Smooth muscle cell (in vitro differentiated cells): Measurements from ENCODE around the gene CLUH. TPM values are rescaled to one million over a fixed set of nuclear protein-coding genes. Genes with fewer than 3 reads are reported as not detected.

Experiments used
- DNase-seq: peaks from one replicate; lab custom pipeline; 2025; ENCODE audit not compliant: unreplicated experiment; lab: John Stamatoyannopoulos, UW
- H2AFZ ChIP-seq: fragments of 200-600 bp; sonication (generic); 2 replicates; pipeline ENCODE4 v1.6.0; 2016; ENCODE audit warnings: antibody characterized with exemption, low read depth, mild to moderate bottlenecking
- H3F3A ChIP-seq: fragments of 200-600 bp; sonication (generic); 2 replicates; pipeline ENCODE4 v1.6.0; 2017; ENCODE audit warnings: antibody characterized with exemption, low read depth
- H3K27ac ChIP-seq: fragments of 200-600 bp; sonication (generic); 2 replicates; pipeline ENCODE4 v1.5.1; 2016; ENCODE audit warnings: low read depth, mild to moderate bottlenecking
- H3K27me3 ChIP-seq: fragments of 200-600 bp; sonication (generic); 2 replicates; pipeline ENCODE4 v1.6.1; 2016; ENCODE audit warnings: low read depth, mild to moderate bottlenecking
- H3K36me3 ChIP-seq: fragments of 200-600 bp; sonication (generic); 2 replicates; pipeline ENCODE4 v1.5.1; 2016; ENCODE audit warnings: low read depth
- H3K4me1 ChIP-seq: fragments of 200-600 bp; sonication (generic); 2 replicates; pipeline ENCODE4 v1.5.1; 2016; ENCODE audit warnings: low read depth
- H3K4me2 ChIP-seq: fragments of 200-600 bp; sonication (generic); 2 replicates; pipeline ENCODE4 v1.6.0; 2016; ENCODE audit warnings: mild to moderate bottlenecking
- H3K4me3 ChIP-seq: fragments of 200-600 bp; sonication (generic); 2 replicates; pipeline ENCODE4 v1.5.1; 2016; ENCODE audit warnings: mild to moderate bottlenecking
- H3K79me2 ChIP-seq: fragments of 200-600 bp; sonication (generic); 2 replicates; pipeline ENCODE4 v1.6.0; 2016; ENCODE audit warnings: low read depth, mild to moderate bottlenecking
- H3K9ac ChIP-seq: fragments of 200-600 bp; sonication (generic); 2 replicates; pipeline ENCODE4 v1.6.0; 2016; ENCODE audit warnings: low read depth
- H3K9me3 ChIP-seq: fragments of 200-600 bp; sonication (generic); replicated peaks from 2 replicates; pipeline ENCODE4 v1.5.1; 2016; ENCODE audit warnings: low read depth
- H4K20me1 ChIP-seq: fragments of 200-600 bp; sonication (generic); 2 replicates; pipeline ENCODE4 v1.6.0; 2016; ENCODE audit warnings: low read depth
- WGBS: methylation state at CpG from one replicate; pipeline ENCODE4 v1.1.7; 2016; ENCODE audit warnings: low lambda C conversion rate; 5-methylcytosine and 5-hydroxymethylcytosine counted together
- polyA plus RNA-seq: library from polyadenylated mRNA; unstranded; fragments of >200 nt; fragmentation: Nextera tagmentation; extraction: Ambion mirVana; gene quantifications from 2 replicates; pipeline ENCODE4 v1.2.1, GENCODE V29; 2016
- total RNA-seq: library from RNA; depleted of rRNA; stranded (reverse); fragments of >200 nt; gene quantifications from 2 replicates; pipeline ENCODE4 v1.2.3, GENCODE V29; 2014
- TF ChIP-seq, protein P1 (sequence below): fragments of 200-600 bp; sonication (generic); IDR thresholded peaks from 2 replicates; pipeline ENCODE4 v1.5.1; 2017; ENCODE audit warnings: borderline replicate concordance, mild to moderate bottlenecking, antibody characterized with exemption; ENCODE audit not compliant: insufficient read depth, poor library complexity, severe bottlenecking

CLUH gene, protein sequence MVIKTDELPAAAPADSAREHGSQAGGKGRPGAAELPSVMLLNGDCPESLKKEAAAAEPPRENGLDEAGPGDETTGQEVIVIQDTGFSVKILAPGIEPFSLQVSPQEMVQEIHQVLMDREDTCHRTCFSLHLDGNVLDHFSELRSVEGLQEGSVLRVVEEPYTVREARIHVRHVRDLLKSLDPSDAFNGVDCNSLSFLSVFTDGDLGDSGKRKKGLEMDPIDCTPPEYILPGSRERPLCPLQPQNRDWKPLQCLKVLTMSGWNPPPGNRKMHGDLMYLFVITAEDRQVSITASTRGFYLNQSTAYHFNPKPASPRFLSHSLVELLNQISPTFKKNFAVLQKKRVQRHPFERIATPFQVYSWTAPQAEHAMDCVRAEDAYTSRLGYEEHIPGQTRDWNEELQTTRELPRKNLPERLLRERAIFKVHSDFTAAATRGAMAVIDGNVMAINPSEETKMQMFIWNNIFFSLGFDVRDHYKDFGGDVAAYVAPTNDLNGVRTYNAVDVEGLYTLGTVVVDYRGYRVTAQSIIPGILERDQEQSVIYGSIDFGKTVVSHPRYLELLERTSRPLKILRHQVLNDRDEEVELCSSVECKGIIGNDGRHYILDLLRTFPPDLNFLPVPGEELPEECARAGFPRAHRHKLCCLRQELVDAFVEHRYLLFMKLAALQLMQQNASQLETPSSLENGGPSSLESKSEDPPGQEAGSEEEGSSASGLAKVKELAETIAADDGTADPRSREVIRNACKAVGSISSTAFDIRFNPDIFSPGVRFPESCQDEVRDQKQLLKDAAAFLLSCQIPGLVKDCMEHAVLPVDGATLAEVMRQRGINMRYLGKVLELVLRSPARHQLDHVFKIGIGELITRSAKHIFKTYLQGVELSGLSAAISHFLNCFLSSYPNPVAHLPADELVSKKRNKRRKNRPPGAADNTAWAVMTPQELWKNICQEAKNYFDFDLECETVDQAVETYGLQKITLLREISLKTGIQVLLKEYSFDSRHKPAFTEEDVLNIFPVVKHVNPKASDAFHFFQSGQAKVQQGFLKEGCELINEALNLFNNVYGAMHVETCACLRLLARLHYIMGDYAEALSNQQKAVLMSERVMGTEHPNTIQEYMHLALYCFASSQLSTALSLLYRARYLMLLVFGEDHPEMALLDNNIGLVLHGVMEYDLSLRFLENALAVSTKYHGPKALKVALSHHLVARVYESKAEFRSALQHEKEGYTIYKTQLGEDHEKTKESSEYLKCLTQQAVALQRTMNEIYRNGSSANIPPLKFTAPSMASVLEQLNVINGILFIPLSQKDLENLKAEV (N-terminal part only)
- total RNA-seq (13.4 and 54.7 TPM in 2 replicates), polyA plus RNA-seq (15.4 and 26.8 TPM in 2 replicates)

DNA sequence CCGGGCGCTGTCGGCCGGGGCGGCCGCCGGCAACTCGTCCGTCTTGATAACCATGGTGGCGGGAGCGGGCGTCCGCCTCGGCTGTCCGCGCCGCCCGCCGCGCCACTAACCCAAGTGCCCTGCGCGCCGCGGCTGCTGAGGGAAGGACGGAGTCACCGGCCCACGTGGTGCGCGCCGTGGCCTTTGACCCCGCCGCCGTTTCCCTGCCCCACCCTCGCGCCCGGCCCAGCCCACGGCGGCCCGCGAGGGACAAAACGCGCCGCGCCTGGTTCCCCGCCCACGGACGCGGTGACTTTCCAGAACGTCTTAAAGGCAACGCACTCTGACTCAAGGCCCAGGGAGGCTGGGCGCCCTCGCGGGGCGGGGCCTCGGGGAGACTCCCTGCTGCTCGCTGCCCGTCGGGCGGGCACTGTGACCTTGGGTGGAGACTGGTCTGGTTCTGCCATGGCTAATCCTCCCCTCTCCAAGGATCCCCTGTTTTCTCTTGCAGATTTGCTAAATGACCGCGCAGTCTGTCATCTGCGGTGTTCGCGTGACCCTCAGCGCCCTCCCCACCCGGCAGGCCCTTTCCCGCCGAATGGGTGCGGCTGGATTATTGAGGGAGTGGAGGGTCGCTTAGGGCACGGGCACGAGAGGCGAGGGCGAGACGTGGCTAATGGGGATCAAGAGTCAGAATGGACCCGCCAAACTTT lies at the start of gene CLUH:
CLUH (minus strand) TSS at position 157 of the 692 bp plus-strand sequence; CDS start at position 54, 103 bp downstream.
- H3K27me3 ChIP-seq, result no peaks in the 10 kb centered on the region
- WGBS, result 10% methylated on average over 70 of the region's 76 CpGs
- H3K27ac ChIP-seq, result no peak within 1 kb of the TSS
- H3K79me2 ChIP-seq, result peaks cover 49% of the 10 kb centered on the region
- H4K20me1 ChIP-seq, result peaks cover 40% of the 10 kb centered on the region
- peak within 1 kb of the TSS; percentile 80 for H3K9ac ChIP-seq
- H3K36me3 ChIP-seq, result no peaks in the 10 kb centered on the region
- peak within 1 kb of the TSS; percentile 99 for H3K4me2 ChIP-seq
- peak within 1 kb of the TSS; percentile 89 for H2AFZ ChIP-seq
- H3K4me3 ChIP-seq, result peak within 1 kb of the TSS; percentile 79
- no peaks in the 10 kb centered on the region for H3F3A ChIP-seq
- H3K4me1 ChIP-seq, result peaks cover 20% of the 10 kb centered on the region
- DNase-seq, result peak; percentile 83
- no peaks in the 10 kb centered on the region for H3K9me3 ChIP-seq
- TF ChIP-seq, protein P1, sequence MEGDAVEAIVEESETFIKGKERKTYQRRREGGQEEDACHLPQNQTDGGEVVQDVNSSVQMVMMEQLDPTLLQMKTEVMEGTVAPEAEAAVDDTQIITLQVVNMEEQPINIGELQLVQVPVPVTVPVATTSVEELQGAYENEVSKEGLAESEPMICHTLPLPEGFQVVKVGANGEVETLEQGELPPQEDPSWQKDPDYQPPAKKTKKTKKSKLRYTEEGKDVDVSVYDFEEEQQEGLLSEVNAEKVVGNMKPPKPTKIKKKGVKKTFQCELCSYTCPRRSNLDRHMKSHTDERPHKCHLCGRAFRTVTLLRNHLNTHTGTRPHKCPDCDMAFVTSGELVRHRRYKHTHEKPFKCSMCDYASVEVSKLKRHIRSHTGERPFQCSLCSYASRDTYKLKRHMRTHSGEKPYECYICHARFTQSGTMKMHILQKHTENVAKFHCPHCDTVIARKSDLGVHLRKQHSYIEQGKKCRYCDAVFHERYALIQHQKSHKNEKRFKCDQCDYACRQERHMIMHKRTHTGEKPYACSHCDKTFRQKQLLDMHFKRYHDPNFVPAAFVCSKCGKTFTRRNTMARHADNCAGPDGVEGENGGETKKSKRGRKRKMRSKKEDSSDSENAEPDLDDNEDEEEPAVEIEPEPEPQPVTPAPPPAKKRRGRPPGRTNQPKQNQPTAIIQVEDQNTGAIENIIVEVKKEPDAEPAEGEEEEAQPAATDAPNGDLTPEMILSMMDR, result no peak

DNA sequence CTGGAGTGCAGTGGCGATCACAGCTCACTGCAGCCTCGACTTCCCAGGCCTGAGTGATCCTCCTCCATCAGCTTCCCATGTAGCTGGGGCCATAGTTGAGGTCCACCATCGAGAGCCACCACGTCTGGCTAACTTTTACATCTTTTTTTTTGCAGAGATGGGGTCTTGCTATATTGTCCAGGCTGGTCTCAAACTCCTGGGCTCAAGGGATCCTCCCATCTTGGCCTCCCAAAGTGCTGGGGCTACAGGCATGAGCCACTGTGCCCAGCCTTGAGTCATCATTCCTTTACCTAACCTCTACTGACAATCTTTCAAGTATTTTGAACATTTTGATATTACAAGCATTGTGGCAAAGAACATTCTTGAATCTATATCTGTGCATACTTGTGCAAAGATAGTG lies 47.3 kb upstream of the CLUH start:
- no peak overlapping the region for H2AFZ ChIP-seq
- TF ChIP-seq, protein P1, result no peak
- H4K20me1 ChIP-seq, result no peaks in the 10 kb centered on the region
- H3K36me3 ChIP-seq, result no peaks in the 10 kb centered on the region
- no peak overlapping the region for H3K27ac ChIP-seq
- no peak for DNase-seq
- no peaks in the 10 kb centered on the region for H3K79me2 ChIP-seq
- H3K27me3 ChIP-seq, result peaks cover 56% of the 10 kb centered on the region
- no peaks in the 10 kb centered on the region for H3K4me1 ChIP-seq
- H3K9me3 ChIP-seq, result no peaks in the 10 kb centered on the region
- no peak overlapping the region for H3K4me2 ChIP-seq
- 82% methylated on average over 4 of the region's 4 CpGs for WGBS
- no peaks in the 10 kb centered on the region for H3F3A ChIP-seq
- no peak overlapping the region for H3K9ac ChIP-seq
- no peak overlapping the region for H3K4me3 ChIP-seq

DNA sequence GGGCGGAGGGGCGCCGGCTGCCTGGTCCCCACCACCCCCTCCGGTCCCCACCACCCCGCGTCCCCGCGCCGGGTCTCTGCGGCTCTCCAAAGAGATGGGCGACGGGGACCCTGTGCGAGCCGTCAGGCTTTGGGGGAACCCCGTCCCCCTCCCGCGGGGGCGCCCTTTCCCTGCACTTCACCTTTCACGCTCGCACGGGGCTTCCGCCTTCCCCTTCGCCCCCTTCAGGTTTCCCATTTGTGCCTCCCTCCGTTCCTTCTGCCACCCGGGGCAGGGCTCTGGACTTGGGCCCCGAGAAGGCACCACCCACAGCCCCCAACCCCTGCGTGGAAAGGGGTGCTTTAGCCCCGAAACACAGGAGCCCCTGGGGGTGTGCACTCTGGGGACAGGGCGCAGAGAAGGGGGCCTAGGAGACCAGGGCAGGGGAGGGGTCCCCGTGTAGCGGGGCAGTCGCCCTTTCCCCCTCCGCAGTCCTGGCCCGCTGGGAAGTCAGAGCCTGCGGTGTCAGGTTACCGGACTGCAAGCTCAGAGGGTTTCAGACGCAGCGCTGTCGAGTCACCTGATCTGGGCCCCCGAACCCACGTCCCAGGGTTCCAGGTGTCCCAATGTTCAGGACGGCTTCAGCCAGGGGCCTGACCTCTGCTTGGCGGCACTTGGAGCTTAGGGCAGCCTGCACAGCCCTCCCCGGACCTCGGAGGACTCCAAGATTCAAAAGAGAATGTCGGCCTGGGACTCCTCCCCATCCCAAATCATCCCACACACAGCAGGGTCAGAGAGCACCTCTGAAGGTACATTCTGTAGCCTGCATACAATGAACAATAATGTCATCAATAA lies 44.5 kb upstream of the CLUH start:
- WGBS, result 2% methylated on average over 30 of the region's 46 CpGs
- no peaks in the 10 kb centered on the region for H3K9me3 ChIP-seq
- no peak for DNase-seq
- H3K4me2 ChIP-seq, result peak overlapping the region; percentile 85
- no peaks in the 10 kb centered on the region for H3K36me3 ChIP-seq
- TF ChIP-seq, protein P1, result no peak
- peak overlapping the region; percentile 9 for H3K4me3 ChIP-seq
- no peaks in the 10 kb centered on the region for H3F3A ChIP-seq
- no peak overlapping the region for H3K9ac ChIP-seq
- no peak overlapping the region for H2AFZ ChIP-seq
- no peaks in the 10 kb centered on the region for H3K4me1 ChIP-seq
- peaks cover 81% of the 10 kb centered on the region for H3K27me3 ChIP-seq
- H3K79me2 ChIP-seq, result no peaks in the 10 kb centered on the region
- H4K20me1 ChIP-seq, result no peaks in the 10 kb centered on the region
- no peak overlapping the region for H3K27ac ChIP-seq
